OCI-LY7 (cell line): ENCODE results near the gene PFKP.

Experiments used
- EZH2phosphoT487 ChIP-seq: fragments of 200-600 bp; sonication (generic); IDR thresholded peaks from 2 replicates; pipeline ENCODE4 v1.6.1; 2018; ENCODE audit warnings: low read depth, borderline replicate concordance, mild to moderate bottlenecking, mixed run types, antibody characterized with exemption, low read length, moderate library complexity, mixed read lengths
- TF ChIP-seq, protein P1 (sequence below): fragments of 200-600 bp; sonication (generic); conservative IDR thresholded peaks from 2 replicates; pipeline ENCODE4 v1.5.1; 2014; ENCODE audit warnings: mild to moderate bottlenecking, antibody characterized with exemption, low read length, moderate library complexity, mixed read lengths

DNA sequence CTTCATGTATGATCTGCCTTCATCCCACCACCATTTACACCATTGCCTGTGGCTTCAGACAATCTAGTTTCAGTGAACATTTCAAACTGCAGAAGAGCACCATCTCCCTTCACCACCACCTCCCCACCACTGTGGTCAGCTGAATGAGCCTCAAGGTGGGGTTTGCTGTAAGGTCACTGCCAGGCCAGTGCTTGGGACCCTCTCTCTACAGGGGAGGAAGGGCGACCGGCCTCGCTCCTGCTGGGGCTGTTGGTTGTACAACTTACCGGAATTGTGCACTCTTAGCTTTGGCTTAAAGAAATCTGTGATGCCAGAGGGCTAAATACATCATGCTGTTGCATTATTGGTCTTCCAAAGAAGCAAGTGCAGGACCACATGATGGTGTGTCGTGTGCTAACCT lies 26.6 kb downstream of the PFKP start:
- TF ChIP-seq, protein P1, sequence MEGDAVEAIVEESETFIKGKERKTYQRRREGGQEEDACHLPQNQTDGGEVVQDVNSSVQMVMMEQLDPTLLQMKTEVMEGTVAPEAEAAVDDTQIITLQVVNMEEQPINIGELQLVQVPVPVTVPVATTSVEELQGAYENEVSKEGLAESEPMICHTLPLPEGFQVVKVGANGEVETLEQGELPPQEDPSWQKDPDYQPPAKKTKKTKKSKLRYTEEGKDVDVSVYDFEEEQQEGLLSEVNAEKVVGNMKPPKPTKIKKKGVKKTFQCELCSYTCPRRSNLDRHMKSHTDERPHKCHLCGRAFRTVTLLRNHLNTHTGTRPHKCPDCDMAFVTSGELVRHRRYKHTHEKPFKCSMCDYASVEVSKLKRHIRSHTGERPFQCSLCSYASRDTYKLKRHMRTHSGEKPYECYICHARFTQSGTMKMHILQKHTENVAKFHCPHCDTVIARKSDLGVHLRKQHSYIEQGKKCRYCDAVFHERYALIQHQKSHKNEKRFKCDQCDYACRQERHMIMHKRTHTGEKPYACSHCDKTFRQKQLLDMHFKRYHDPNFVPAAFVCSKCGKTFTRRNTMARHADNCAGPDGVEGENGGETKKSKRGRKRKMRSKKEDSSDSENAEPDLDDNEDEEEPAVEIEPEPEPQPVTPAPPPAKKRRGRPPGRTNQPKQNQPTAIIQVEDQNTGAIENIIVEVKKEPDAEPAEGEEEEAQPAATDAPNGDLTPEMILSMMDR: no peak
- no peak for TF ChIP-seq EZH2phosphoT487
